Mesothelial cell of epicardium (in vitro differentiated cells): ENCODE results near the gene DHX32. TPM values are rescaled to one million over a fixed set of nuclear protein-coding genes. Genes with fewer than 3 reads are reported as not detected.

Experiments
- DNase-seq, 2 experiments: peaks; one replicate each; pipeline ENCODE4 v3.0.0; 2021; ENCODE audit warnings: low spot score in 2 of 2; ENCODE audit not compliant: unreplicated experiment in 2 of 2
- H3K27ac Mint-ChIP-seq: 2 replicates; pipeline ENCODE4 v1.8.0; 2021; ENCODE audit warnings: mixed read lengths
- H3K27me3 Mint-ChIP-seq: 2 replicates; pipeline ENCODE4 v1.8.0; 2021; ENCODE audit warnings: low read depth, mixed read lengths
- H3K36me3 Mint-ChIP-seq: 2 replicates; pipeline ENCODE4 v1.8.0; 2021; ENCODE audit warnings: mixed read lengths
- H3K4me1 Mint-ChIP-seq: 2 replicates; pipeline ENCODE4 v1.8.0; 2021; ENCODE audit warnings: mixed read lengths
- H3K4me3 Mint-ChIP-seq: 2 replicates; pipeline ENCODE4 v1.8.0; 2021; ENCODE audit warnings: mild to moderate bottlenecking, moderate library complexity, mixed read lengths
- H3K9me3 Mint-ChIP-seq: 2 replicates; pipeline ENCODE4 v1.8.0; 2021; ENCODE audit warnings: mixed read lengths
- CTCF ChIP-seq: fragments of 200-600 bp; sonication (generic); IDR thresholded peaks from one replicate; pipeline ENCODE4 v1.5.0; 2021; ENCODE audit warnings: antibody characterized with exemption; ENCODE audit not compliant: unreplicated experiment
- total RNA-seq: library from RNA; stranded (reverse); gene quantifications from 3 replicates; pipeline ENCODE4 v1.2.1, GENCODE V29; 2021

Gene DHX32
- total RNA-seq, 1 donor from 2014 or later, result 30.0 TPM

GRCh38 chr10:125802739-125803138 lies 78.4 kb downstream of the DHX32 start:
- no peak for DNase-seq
- H3K27ac Mint-ChIP-seq, result no peak overlapping the region
- no peaks in the 10 kb centered on the region for H3K9me3 Mint-ChIP-seq
- H3K4me3 Mint-ChIP-seq, result no peak overlapping the region
- no peaks in the 10 kb centered on the region for H3K27me3 Mint-ChIP-seq
- peaks cover 28% of the 10 kb centered on the region for H3K36me3 Mint-ChIP-seq
- H3K4me1 Mint-ChIP-seq, result no peaks in the 10 kb centered on the region
- TF ChIP-seq CTCF, result no peak

- no peaks in the 10 kb centered on the region for H3K9me3 Mint-ChIP-seq
- H3K27me3 Mint-ChIP-seq, result no peaks in the 10 kb centered on the region
- peaks cover 27% of the 10 kb centered on the region for H3K36me3 Mint-ChIP-seq
- no peak for TF ChIP-seq CTCF
- H3K4me3 Mint-ChIP-seq, result no peak overlapping the region
- no peak overlapping the region for H3K27ac Mint-ChIP-seq
- H3K4me1 Mint-ChIP-seq, result no peaks in the 10 kb centered on the region
- no peak for DNase-seq
Measured at GRCh38 chr10:125802131-125802530, 79.0 kb downstream of the DHX32 start.

- H3K36me3 Mint-ChIP-seq, result peaks cover 27% of the 10 kb centered on the region
- H3K4me1 Mint-ChIP-seq, result no peaks in the 10 kb centered on the region
- no peak overlapping the region for H3K4me3 Mint-ChIP-seq
- no peak overlapping the region for H3K27ac Mint-ChIP-seq
- TF ChIP-seq CTCF, result no peak
- no peaks in the 10 kb centered on the region for H3K9me3 Mint-ChIP-seq
- DNase-seq, result no peak
- H3K27me3 Mint-ChIP-seq, result no peaks in the 10 kb centered on the region
Measured at GRCh38 chr10:125801574-125801973, 79.5 kb downstream of the DHX32 start.

GRCh38 chr10:125799451-125800182 lies 81.5 kb downstream of the DHX32 start:
- DNase-seq, result no peak
- no peak for TF ChIP-seq CTCF
- H3K4me1 Mint-ChIP-seq, result no peaks in the 10 kb centered on the region
- H3K36me3 Mint-ChIP-seq, result peaks cover 17% of the 10 kb centered on the region
- H3K27me3 Mint-ChIP-seq, result no peaks in the 10 kb centered on the region
- H3K27ac Mint-ChIP-seq, result no peak overlapping the region
- no peaks in the 10 kb centered on the region for H3K9me3 Mint-ChIP-seq
- no peak overlapping the region for H3K4me3 Mint-ChIP-seq

- Mint-ChIP-seq H3K4me1 (no peaks in the 10 kb centered on the region), H3K27ac (no peak overlapping the region), H3K36me3 (peaks cover 21% of the 10 kb centered on the region), H3K9me3 (no peaks in the 10 kb centered on the region), H3K4me3 (no peak overlapping the region), H3K27me3 (no peaks in the 10 kb centered on the region)
- no peak for DNase-seq
- no peak for TF ChIP-seq CTCF
Measured at GRCh38 chr10:125797994-125798662, 83.0 kb downstream of the DHX32 start.
